Stimulated activated CD8-positive, alpha-beta memory T cell treated with anti-CD3 and anti-CD28 coated beads, Interleukin-7, amount 100 ng/mL, for 24 hours (primary cell): Measurements from ENCODE around the gene XXYLT1.
"Not testable (repeated sequence)": the region's sequence is repeated elsewhere in the genome, so short reads cannot be mapped to it uniquely, and the experiment has no call there.

Source experiments
- DNase-seq: peaks from one replicate; pipeline ENCODE4 v3.0.0-alpha.2; 2020; ENCODE audit warnings: low read depth

The XXYLT1 gene

GRCh38 chr3:195096484-195097330 is 174.3 kb downstream of the XXYLT1 start:
- no peak for DNase-seq

- DNase-seq: no peak
These were observed 174.9 kb downstream of the XXYLT1 start for GRCh38 chr3:195096053-195096452.

DNA sequence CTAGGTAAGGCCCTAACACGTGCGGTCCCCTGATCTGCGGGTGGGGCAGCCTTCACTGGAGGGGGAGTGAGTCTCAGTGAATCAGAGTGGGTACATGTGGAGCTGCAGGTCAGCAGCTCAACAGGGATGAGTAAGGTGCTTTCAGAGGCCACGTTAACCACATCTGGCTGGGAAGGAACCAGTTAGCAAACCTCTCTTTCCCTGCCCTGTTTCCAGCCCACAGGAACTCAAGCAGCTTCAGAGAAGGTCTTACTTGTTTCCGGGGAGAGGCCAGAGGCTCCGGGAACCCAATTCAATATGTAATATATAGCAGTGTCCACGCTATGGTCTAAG is 175.3 kb downstream of the XXYLT1 start:
- DNase-seq: no peak

- DNase-seq: no peak
These were observed 175.8 kb downstream of the XXYLT1 start for GRCh38 chr3:195095035-195095703.

GRCh38 chr3:195094191-195094921 is 176.6 kb downstream of the XXYLT1 start:
- no peak for DNase-seq

DNA sequence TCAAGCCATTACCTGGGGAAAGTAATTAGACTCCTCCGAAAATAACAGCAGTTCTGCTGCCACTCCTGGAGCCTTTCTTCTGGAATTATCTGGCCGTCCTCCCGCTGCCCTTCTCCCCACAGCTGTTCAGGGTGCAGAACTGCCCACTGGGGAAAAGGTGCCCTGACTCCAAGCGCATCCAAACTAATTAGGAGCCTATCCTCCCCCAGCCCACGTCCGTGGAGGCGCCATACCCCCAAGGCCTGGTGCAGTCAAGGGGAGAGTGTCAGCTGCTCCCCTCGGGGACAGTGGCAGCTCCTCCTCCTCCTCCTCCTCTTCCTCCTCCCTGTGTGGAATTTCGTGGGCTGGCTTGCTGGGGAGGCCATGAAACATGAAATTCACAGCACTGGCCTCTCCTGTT is 177.2 kb downstream of the XXYLT1 start:
- DNase-seq: no peak

- not testable (repeated sequence) for DNase-seq
These were observed 182.9 kb downstream of the XXYLT1 start for GRCh38 chr3:195087840-195088601.

DNA sequence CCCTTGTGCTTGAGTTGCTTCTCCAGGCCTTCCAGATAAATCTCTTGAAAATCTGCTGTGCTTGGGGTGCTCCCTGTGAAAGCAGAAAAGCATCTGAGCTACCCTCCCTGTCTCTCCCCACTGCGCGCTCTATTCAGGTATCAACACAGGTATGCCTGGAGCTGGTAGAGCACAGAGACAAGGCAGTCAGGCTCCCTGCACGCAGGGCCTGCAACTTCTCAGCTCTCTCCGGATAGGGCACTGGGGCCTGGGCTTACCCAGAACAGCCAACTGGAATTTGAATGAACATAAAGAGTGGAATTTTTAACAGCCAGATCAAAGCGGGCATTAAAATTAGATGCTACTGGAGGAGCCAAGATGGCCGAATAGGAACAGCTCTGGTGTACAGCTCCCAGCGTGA is 183.6 kb downstream of the XXYLT1 start:
- no peak for DNase-seq

- DNase-seq: no peak
These were observed 184.1 kb downstream of the XXYLT1 start for GRCh38 chr3:195086885-195087284.

GRCh38 chr3:195086341-195086740 is 184.6 kb downstream of the XXYLT1 start:
- DNase-seq: no peak

DNA sequence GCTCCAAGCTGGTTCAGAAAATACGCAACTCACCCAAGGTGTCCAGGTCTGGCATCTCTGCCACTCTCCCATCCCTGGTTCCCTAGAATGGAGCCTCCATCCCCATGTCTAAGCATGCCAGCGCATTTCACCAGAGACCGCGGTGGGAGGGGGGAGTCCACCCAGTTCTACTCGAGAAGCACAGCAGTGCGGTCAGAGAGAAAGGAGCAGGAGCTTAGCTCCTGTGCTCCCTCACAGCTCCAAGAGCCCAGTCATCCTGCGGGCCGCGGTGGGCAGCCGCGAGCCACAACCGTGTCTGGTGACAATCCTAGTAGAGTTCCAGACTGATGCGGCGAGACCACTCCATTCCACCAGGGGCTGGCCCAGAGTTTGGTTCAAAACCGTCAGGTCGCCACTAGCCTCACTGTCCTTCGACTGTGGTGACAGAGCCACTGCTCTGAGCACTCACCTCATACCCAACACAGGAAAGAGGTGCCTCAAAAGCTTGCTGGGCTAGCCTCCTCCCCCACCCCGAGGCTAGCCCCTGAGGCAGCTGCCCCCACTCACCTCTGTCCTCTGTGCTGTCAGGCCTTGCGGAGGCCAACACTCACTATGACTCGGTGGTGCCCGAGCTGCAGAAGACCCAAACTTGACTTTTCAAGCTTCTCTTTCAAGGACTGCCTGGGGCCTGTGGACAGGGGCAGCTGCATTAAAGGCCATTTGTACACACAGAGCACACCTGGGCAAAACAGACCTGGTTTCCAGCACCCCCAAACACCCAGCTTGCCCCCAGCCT is 185.4 kb downstream of the XXYLT1 start:
- DNase-seq: no peak

DNA sequence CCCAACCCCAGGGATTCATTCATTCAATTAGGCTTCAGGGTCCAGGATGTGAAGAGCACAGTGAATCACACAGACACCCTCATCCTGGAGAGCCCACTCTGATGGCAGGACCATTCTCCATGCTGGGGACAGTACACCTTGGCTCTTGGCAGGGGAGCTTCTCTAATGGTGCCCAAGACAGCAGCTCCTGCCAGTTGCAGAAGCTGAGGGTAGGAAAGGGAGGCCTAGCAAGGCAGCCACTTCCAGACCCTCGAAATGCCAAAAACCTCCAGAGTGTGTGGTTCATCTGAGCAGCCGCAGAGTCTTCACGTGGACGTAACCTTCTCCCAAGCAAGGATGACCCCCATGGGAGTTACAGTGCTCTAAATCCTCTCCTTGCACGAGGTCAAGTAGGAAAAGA is 186.2 kb downstream of the XXYLT1 start:
- DNase-seq: no peak

GRCh38 chr3:195083659-195084058 is 187.3 kb downstream of the XXYLT1 start:
- no peak for DNase-seq

DNA sequence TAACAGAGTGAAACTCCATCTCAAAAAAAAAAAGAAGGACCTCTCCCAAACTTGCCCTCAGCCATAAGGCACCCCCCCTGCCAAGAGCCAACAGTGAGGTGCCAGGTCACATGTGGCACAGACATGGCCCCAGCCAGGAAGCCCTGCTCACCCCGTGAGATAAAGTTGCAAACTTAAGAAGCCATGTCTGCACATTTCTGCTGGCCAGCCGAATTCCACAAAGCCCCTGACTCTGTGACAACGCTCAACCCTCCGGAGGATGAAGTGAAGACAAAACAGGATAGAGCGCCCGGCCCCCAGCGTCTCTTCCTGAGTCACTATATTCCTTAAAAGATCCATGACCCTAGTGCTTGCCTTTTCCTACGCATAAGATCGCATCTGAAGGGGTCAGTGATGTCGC is 188.1 kb downstream of the XXYLT1 start:
- DNase-seq: no peak

DNA sequence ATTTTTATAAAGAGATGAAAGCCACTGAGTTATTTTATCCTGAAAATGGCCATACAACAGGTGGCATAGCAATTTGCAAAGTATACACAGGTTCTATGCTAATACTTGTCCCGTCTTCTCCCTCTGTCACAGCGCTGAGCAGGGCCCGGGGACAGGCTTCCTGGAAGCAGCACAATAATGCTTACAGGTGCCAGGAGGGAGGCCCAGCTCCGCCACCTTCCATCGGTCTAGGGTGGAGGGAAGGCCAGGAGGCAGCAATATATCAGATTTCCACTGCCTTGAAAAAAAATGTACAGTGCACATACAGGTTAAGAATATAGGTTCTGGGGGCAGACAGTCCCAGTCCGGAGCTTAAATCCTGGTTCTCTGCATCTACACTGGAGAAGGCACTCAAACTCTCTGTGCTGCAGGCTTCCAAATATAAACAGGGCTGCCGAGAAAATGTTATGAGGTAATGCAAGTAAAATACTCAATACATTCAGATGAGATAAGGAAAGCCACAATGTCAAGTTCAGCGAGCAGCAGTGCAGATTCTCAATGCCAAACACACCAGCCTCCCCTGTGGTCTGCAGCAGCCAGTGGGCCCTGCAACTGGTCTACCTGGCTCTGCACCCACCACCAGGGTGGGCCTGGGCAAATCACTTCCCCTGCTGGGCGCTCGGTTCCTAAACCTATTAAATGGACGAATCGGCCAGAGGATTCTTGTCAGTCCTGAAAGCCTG is 189.6 kb downstream of the XXYLT1 start:
- no peak for DNase-seq

DNA sequence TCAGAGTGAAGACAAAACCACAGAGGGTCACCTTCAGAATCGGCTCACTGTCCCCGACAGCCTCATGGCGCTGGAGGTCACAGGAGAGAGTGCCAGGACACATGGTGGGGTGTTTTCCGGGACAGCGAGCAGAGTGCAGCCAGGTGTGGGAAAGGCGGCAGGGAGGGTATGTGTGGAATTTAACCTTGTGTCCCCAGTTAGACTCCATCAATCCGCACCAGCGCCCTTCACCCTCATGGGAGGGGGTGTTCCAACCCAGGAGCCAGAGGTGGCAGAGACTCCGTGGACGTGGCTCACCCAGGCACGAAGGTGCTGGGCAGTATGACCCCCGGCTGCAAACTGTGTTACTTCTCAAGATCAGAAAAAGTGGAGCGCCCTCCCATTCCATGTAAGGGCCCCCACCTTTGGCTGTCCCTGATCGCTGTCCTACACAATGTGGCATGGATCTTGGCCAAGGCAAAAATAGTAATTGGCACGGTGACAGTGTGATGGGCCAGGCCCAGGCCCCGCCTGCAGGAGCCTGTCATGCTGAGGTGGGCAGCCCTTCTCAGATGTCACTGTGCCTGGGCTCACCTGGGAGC is 190.3 kb downstream of the XXYLT1 start:
- no peak for DNase-seq

- DNase-seq: no peak
These were observed 190.8 kb downstream of the XXYLT1 start for GRCh38 chr3:195080125-195080524.

GRCh38 chr3:195079636-195080035 is 191.3 kb downstream of the XXYLT1 start:
- DNase-seq: no peak

DNA sequence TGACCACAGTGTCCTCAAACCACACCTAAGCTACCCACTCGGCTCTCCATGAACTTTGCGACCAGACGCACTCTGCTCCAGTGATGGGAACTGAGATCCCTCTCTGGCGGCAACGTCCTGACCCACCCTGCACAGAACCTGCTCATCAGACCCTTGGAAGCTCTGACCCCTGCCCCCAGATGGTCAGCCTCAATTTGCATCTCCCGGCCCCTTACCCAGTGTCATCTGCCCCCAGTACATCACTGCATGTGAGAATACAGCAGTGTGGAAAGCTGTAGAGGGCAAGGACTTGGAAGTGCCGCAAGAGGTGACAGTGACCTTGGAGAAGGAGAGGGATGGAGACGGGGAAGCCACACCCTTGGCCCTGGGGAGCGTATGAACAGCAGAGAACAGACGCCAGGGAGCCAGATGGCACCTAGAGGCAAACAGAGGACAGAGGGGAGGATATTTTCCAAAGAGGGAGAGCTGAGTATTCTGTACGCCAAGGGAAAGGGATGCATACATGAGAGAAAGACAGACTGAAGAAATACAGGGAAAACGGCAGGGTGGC is 192.0 kb downstream of the XXYLT1 start:
- no peak for DNase-seq
